ENCODE measurements around the gene NCAPH2.

Gene NCAPH2

DNA sequence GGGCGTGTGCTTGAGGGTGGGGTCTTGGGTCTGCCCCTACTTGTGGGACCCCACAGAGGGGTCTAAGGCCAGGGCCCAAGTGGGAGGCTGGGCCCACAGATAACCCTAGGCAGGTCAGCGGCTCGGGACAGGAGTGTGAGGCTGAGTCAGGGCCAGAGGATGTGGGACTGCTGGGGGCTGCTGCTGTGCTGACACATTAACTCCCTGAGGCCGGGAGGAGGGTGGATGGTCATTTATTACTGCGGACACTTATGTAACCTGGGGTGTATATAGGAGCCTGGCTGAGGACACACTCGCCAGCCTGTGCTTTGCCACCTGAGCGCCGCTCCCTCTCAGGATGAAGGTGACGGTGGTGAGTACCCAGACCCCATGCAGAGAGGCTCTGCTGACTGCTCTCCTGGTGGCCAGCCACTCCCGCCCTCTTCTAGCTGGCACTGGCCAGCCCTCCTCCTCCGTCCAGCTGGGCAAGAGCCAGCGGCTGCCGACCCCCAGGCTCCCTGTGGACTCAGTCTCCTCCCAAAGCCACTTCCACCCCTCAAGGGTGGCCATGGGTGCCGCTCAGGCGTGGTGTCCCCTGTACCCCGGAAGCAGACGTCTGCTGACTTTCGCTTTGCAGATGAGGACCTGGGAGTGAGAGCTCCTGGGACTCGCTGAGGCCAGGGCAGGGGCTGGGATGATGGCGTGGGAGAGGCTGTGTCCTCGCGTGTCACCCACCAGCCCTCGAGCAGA is 21.3 kb upstream of the NCAPH2 start, which contains the start of gene MIOX:
Gene MIOX (plus strand): TSS at position 299 of the 729 bp plus-strand sequence. CDS start 39 bp downstream, at position 338.
- DNase-seq (ENCODE audit: insufficient read length, low spot score) = no peak
- FAIRE-seq = no peak
- TF ChIP-seq, protein P1, sequence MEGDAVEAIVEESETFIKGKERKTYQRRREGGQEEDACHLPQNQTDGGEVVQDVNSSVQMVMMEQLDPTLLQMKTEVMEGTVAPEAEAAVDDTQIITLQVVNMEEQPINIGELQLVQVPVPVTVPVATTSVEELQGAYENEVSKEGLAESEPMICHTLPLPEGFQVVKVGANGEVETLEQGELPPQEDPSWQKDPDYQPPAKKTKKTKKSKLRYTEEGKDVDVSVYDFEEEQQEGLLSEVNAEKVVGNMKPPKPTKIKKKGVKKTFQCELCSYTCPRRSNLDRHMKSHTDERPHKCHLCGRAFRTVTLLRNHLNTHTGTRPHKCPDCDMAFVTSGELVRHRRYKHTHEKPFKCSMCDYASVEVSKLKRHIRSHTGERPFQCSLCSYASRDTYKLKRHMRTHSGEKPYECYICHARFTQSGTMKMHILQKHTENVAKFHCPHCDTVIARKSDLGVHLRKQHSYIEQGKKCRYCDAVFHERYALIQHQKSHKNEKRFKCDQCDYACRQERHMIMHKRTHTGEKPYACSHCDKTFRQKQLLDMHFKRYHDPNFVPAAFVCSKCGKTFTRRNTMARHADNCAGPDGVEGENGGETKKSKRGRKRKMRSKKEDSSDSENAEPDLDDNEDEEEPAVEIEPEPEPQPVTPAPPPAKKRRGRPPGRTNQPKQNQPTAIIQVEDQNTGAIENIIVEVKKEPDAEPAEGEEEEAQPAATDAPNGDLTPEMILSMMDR (IDR thresholded peaks at IDR 0.05; ENCODE audit: insufficient read depth, missing control alignments) = no peak

DNA sequence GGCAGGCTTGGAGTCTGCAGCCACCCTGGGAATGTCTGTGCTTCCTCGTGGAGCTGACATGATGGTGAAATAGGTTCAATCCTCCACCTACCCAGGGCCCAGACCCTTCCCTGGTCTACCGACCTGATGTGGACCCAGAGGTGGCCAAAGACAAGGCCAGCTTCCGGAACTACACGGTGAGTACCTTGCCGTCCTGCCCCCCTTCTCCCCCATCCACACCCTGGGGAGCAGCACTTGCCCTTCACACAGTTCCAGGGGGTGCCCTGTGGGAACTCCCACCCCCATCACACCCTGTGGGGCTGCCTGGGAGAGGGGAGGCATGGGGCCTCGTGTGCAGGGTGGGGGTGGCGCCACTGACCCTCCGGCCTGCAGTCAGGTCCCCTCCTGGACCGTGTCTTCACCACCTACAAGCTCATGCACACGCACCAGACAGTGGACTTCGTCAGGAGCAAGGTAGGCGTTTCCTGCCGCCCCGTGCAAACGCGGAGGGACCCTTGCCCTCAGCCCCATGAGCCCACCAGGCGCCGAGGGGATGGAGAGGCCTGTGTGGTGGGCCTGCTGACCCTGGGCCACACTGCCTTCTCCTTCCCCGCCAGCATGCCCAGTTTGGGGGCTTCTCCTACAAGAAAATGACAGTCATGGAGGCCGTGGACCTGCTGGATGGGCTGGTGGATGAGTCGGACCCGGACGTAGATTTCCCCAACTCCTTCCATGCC is 20.6 kb upstream of the NCAPH2 start:
- FAIRE-seq (no peak), DNase-seq (ENCODE audit: insufficient read length, low spot score) (no peak)
- TF ChIP-seq, protein P1 (IDR thresholded peaks at IDR 0.05; ENCODE audit: insufficient read depth, missing control alignments) = no peak

DNA sequence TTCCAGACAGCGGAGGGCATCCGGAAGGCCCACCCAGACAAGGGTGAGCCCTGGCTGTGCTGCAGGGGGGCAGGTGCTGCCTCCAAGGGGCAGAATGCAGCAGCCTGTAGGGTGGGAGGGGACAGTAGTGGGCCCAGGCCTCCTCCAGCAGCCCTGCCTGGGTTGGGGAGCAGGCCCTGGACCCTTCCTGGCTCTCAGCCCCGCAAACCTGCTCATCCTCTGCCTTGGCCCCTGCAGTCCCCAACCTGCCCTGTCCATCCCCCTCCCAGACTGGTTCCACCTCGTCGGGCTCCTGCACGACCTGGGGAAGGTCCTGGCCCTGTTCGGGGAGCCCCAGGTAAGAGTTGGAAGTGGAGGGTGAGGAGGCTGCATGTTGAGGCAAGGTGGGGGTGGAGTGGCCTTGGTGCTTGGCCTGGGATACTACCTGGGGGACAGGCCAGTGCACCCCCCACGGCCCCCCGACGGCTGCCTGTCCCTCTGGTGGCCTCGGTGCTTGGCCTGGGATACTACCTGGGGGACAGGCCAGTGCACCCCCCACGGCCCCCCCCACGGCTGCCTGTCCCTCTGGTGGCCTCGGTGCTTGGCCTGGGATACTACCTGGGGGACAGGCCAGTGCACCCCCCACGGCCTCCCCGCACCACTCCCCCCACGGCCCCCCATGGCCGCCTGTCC is 19.9 kb upstream of the NCAPH2 start:
- FAIRE-seq = no peak

DNA sequence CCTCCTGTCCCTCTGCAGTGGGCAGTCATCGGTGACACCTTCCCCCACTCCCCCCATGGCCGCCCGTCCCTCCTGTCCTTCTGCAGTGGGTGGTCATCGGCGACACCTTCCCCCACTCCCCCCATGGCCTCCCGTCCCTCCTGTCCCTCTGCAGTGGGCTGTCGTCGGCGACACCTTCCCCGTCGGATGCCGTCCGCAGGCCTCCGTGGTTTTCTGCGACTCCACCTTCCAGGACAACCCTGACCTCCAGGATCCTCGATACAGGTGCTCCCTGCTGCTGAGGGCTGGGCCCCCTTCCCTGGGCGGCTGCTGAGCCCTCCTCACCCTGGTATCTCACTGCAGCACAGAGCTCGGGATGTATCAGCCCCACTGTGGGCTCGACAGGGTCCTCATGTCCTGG is 19.1 kb upstream of the NCAPH2 start:
- FAIRE-seq = no peak
- DNase-seq (ENCODE audit: insufficient read length, low spot score) = no peak
- TF ChIP-seq, protein P1 (IDR thresholded peaks at IDR 0.05; ENCODE audit: insufficient read depth, missing control alignments) = no peak

More for the DNA sequence above, 19.9 kb upstream of the NCAPH2 start:
- DNase-seq (ENCODE audit: insufficient read length, low spot score) = no peak
- TF ChIP-seq, protein P1 (IDR thresholded peaks at IDR 0.05; ENCODE audit: insufficient read depth, missing control alignments) = no peak

DNA sequence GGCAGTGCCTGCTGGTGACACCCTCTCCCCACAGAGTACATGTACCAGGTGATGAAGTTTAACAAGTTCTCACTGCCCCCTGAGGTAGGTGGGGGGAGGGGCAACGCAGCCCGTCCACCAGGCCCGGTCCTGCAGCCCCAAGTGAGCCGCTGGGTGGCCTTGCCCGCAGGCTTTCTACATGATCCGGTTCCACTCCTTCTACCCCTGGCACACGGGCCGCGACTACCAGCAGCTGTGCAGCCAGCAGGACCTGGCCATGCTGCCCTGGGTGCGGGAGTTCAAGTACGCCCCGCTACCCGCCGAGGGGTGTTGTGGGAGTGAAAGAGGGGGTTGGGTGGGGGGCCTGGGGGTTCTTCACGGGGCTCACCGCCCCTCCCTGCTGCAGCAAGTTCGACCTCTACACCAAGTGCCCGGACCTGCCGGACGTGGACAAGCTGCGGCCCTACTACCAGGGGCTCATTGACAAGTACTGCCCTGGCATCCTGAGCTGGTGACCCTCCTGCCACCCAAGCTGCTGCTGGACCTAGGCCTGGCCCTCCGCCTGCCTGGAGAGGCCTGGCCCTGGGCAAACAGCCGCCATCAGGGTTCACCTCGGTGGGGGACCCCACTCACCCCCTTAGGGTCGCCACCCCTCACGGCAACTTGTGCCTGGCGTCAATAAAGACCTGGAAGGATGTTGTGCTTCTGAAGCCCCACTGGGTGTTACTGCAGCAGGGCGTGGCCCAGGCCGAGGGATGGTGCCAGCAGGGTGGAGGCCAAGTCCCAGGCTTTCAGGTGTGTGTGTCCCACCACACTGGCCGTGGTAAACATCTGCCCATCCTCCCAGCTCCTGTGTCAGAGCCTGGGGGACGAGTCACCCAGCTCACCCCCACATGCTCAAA is 18.4 kb upstream of the NCAPH2 start:
- TF ChIP-seq, protein P1 (IDR thresholded peaks at IDR 0.05; ENCODE audit: insufficient read depth, missing control alignments) = no peak
- no peak for FAIRE-seq

DNA sequence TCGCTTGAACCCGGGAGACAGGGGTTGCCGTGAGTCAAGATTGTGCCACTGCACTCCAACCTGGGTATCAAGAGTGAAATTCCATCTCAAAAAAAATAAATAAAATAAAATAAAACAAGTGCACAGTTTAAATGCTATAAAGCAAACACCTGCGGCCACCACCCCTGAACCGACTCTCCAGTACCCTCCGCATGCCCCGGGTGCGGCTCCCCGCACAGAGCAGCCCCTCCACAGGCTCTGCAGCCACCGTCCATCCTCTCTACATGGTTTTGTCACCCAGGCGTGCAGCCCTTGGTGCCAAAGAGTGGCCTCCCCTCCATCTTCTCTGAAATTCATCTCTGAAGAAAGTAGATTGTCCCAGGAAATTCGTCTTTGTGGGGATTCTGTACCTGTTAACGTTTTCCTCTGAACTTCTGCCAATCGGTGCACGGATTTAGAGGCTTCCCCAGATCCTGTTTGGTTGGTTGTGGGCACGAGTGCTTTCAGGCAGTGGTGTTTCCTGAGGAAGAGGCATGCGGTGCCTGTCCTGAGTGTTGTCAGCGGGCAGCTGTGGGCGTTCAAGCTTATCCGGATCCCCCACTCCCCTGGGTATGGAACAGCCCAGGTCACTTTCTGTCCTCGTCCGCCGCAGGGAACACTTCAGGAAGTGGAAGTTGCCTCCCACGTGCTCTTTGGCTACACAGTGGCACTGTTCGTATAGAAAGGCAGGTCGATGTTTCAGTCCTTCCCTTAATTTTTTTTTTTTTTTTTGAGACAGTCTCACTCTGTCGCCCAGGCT is 17.3 kb upstream of the NCAPH2 start:
- FAIRE-seq (no peak), DNase-seq (ENCODE audit: insufficient read length, low spot score) (no peak)

More for the DNA sequence above, 18.4 kb upstream of the NCAPH2 start:
- no peak for DNase-seq (ENCODE audit: insufficient read length, low spot score)

More for the DNA sequence above, 17.3 kb upstream of the NCAPH2 start:
- TF ChIP-seq, protein P1 (IDR thresholded peaks at IDR 0.05; ENCODE audit: insufficient read depth, missing control alignments) = no peak
